ENCODE data around the gene ROR2. TPM values are rescaled to one million over a fixed set of nuclear protein-coding genes. Genes with fewer than 3 reads are reported as not detected.

The ROR2 gene
- total RNA-seq, 2 donors from 2014 or later = 0.21 to 0.68 TPM

GRCh38 chr9:91908746-91909145 is 41.3 kb downstream of the ROR2 start:
- H3K27ac ChIP-seq = no peak overlapping the region
- no peaks in the 10 kb centered on the region for H3K27me3 ChIP-seq (replicated peaks; ENCODE audit: insufficient read depth)
- no peak for DNase-seq (ENCODE audit: low spot score)
- no peaks in the 10 kb centered on the region for H3K4me1 ChIP-seq (ENCODE audit: control insufficient read depth in 1 of 2, low read depth in 2 of 2)
- no peak for TF ChIP-seq CTCF (IDR thresholded peaks at IDR 0.05)
- no peaks in the 10 kb centered on the region for H3K9me3 ChIP-seq
- no peak for ATAC-seq (ENCODE audit: insufficient number of reproducible peaks, low FRiP score, low read depth)
- no peaks in the 10 kb centered on the region for H3K36me3 ChIP-seq
- no peak overlapping the region for H3K4me3 ChIP-seq

GRCh38 chr9:91908293-91908623 is 41.8 kb downstream of the ROR2 start:
- Histone ChIP-seq H3K27me3 (replicated peaks; ENCODE audit: insufficient read depth) (no peaks in the 10 kb centered on the region), H3K36me3 (no peaks in the 10 kb centered on the region), H3K9me3 (no peaks in the 10 kb centered on the region), H3K4me1 (ENCODE audit: control insufficient read depth in 1 of 2, low read depth in 2 of 2) (no peaks in the 10 kb centered on the region), H3K4me3 (no peak overlapping the region), H3K27ac (no peak overlapping the region)
- no peak for DNase-seq (ENCODE audit: low spot score)
- TF ChIP-seq CTCF (IDR thresholded peaks at IDR 0.05) = no peak
- ATAC-seq (ENCODE audit: insufficient number of reproducible peaks, low FRiP score, low read depth) = no peak

- no peak for TF ChIP-seq CTCF (IDR thresholded peaks at IDR 0.05)
- Histone ChIP-seq H3K27me3 (replicated peaks; ENCODE audit: insufficient read depth) (no peaks in the 10 kb centered on the region), H3K27ac (no peak overlapping the region), H3K4me3 (no peak overlapping the region), H3K36me3 (no peaks in the 10 kb centered on the region), H3K4me1 (ENCODE audit: control insufficient read depth in 1 of 2, low read depth in 2 of 2) (no peaks in the 10 kb centered on the region), H3K9me3 (no peaks in the 10 kb centered on the region)
- no peak for DNase-seq (ENCODE audit: low spot score)
- no peak for ATAC-seq (ENCODE audit: insufficient number of reproducible peaks, low FRiP score, low read depth)
These were observed 42.3 kb downstream of the ROR2 start for GRCh38 chr9:91907484-91908292.

- Histone ChIP-seq H3K4me1 (ENCODE audit: control insufficient read depth in 1 of 2, low read depth in 2 of 2) (no peaks in the 10 kb centered on the region), H3K27ac (no peak overlapping the region), H3K27me3 (replicated peaks; ENCODE audit: insufficient read depth) (no peaks in the 10 kb centered on the region), H3K9me3 (no peaks in the 10 kb centered on the region), H3K4me3 (peak overlapping the region; percentile 66), H3K36me3 (no peaks in the 10 kb centered on the region)
- no peak for TF ChIP-seq CTCF (IDR thresholded peaks at IDR 0.05)
- ATAC-seq (ENCODE audit: insufficient number of reproducible peaks, low FRiP score, low read depth) = no peak
- DNase-seq (ENCODE audit: low spot score) = no peak
These were observed 44.0 kb downstream of the ROR2 start for GRCh38 chr9:91905991-91906469.

- DNase-seq (ENCODE audit: low spot score) (no peak), ATAC-seq (ENCODE audit: insufficient number of reproducible peaks, low FRiP score, low read depth) (no peak)
- no peaks in the 10 kb centered on the region for H3K36me3 ChIP-seq
- no peaks in the 10 kb centered on the region for H3K27me3 ChIP-seq (replicated peaks; ENCODE audit: insufficient read depth)
- H3K4me3 ChIP-seq = no peak overlapping the region
- no peaks in the 10 kb centered on the region for H3K4me1 ChIP-seq (ENCODE audit: control insufficient read depth in 1 of 2, low read depth in 2 of 2)
- no peaks in the 10 kb centered on the region for H3K9me3 ChIP-seq
- TF ChIP-seq CTCF (IDR thresholded peaks at IDR 0.05) = no peak
- H3K27ac ChIP-seq = no peak overlapping the region
These were observed 44.8 kb downstream of the ROR2 start for GRCh38 chr9:91905237-91905650.

All from thoracic aorta (tissue), 2 donors.